ENCODE measurements around the gene ENTPD5.

Gene ENTPD5

GRCh38 chr14:74018586-74019407, at the start of gene ENTPD5, which contains the start of gene BBOF1:
ENTPD5 (minus strand) TSS chr14:74019288; CDS start chr14:73988102, 31,186 bp downstream.
BBOF1 (plus strand) TSS chr14:74019349; CDS start chr14:74019479, 130 bp downstream.
- peak; percentile 66 to 81 (median 72) for DNase-seq (ENCODE audit: low read depth in 3 of 3)

- DNase-seq (ENCODE audit: low read depth in 3 of 3): no peak
These were observed 46.9 kb upstream of the ENTPD5 start for GRCh38 chr14:74065746-74066575.

GRCh38 chr14:74064883-74065282, 45.8 kb upstream of the ENTPD5 start:
- no peak for DNase-seq (ENCODE audit: low read depth in 3 of 3)

- DNase-seq (ENCODE audit: low read depth in 3 of 3): no peak
These were observed 45.3 kb upstream of the ENTPD5 start for GRCh38 chr14:74064426-74064825.

GRCh38 chr14:74062809-74063150, 43.7 kb upstream of the ENTPD5 start:
- DNase-seq (ENCODE audit: low read depth in 3 of 3): no peak

GRCh38 chr14:74049876-74050495, 30.9 kb upstream of the ENTPD5 start:
- DNase-seq (ENCODE audit: low read depth in 3 of 3): no peak

- no peak for DNase-seq (ENCODE audit: low read depth in 3 of 3)
These were observed 29.2 kb upstream of the ENTPD5 start for GRCh38 chr14:74048281-74048680.

GRCh38 chr14:74045522-74045921, 26.4 kb upstream of the ENTPD5 start:
- no peak for DNase-seq (ENCODE audit: low read depth in 3 of 3)

- DNase-seq (ENCODE audit: low read depth in 3 of 3): no peak
These were observed 23.2 kb upstream of the ENTPD5 start for GRCh38 chr14:74042296-74042695.

- DNase-seq (ENCODE audit: low read depth in 3 of 3): no peak
These were observed 19.2 kb upstream of the ENTPD5 start for GRCh38 chr14:74038020-74038859.

- DNase-seq (ENCODE audit: low read depth in 3 of 3): no peak
These were observed 16.5 kb upstream of the ENTPD5 start for GRCh38 chr14:74035556-74035955.

GRCh38 chr14:74034572-74034971, 15.5 kb upstream of the ENTPD5 start:
- no peak for DNase-seq (ENCODE audit: low read depth in 3 of 3)

- DNase-seq (ENCODE audit: low read depth in 3 of 3): no peak
These were observed 10.0 kb upstream of the ENTPD5 start for GRCh38 chr14:74029136-74029535.

- DNase-seq (ENCODE audit: low read depth in 3 of 3): no peak
These were observed 3.3 kb upstream of the ENTPD5 start for GRCh38 chr14:74022346-74022745.

- no peak for DNase-seq (ENCODE audit: low read depth in 3 of 3)
These were observed 485 bp upstream of the ENTPD5 start for GRCh38 chr14:74019408-74020137.

GRCh38 chr14:74018174-74018585, 908 bp downstream of the ENTPD5 start:
- no peak for DNase-seq (ENCODE audit: low read depth in 3 of 3)

- DNase-seq (ENCODE audit: low read depth in 3 of 3): no peak
These were observed 3.1 kb downstream of the ENTPD5 start for GRCh38 chr14:74015963-74016362.

GRCh38 chr14:74015176-74015575, 3.9 kb downstream of the ENTPD5 start:
- no peak for DNase-seq (ENCODE audit: low read depth in 3 of 3)

GRCh38 chr14:74014299-74014698, 4.8 kb downstream of the ENTPD5 start:
- no peak for DNase-seq (ENCODE audit: low read depth in 3 of 3)

- DNase-seq (ENCODE audit: low read depth in 3 of 3): no peak
These were observed 10.1 kb downstream of the ENTPD5 start for GRCh38 chr14:74008843-74009499.
